GM12878 (cell line): ENCODE results near the gene SSU72.

Source experiments
- EP300 ChIP-seq, 2 experiments: fragments of 150-350 bp in 1 of 2; IDR thresholded peaks; 2 replicates each; pipeline ENCODE4 v1.6.1; 2011 to 2012; ENCODE audit warnings: low read depth in 2 of 2, low read length in 2 of 2, borderline replicate concordance in 1 of 2, improper control_type of control experiment in 1 of 2, inconsistent platforms in 1 of 2; ENCODE audit not compliant: control insufficient read depth in 1 of 2
- EZH2 ChIP-seq: IDR thresholded peaks from 2 replicates; pipeline ENCODE4 v1.6.1; 2012; ENCODE audit warnings: low read depth, mild to moderate bottlenecking, control low read depth, inconsistent platforms, low read length, borderline replicate concordance; ENCODE audit not compliant: control insufficient read depth
- KAT2A ChIP-seq: conservative IDR thresholded peaks from 2 replicates; pipeline ENCODE4 v1.6.1; 2011; ENCODE audit warnings: low read depth, low read length; ENCODE audit not compliant: control insufficient read depth
- POLR2AphosphoS5 ChIP-seq: IDR thresholded peaks from 2 replicates; pipeline ENCODE4 v1.6.1; 2011; ENCODE audit warnings: mild to moderate bottlenecking, low read length, inconsistent platforms
- TARDBP ChIP-seq: IDR thresholded peaks from 2 replicates; pipeline ENCODE4 v1.6.1; 2016; ENCODE audit warnings: borderline replicate concordance
- YY1 ChIP-seq: IDR thresholded peaks from 2 replicates; pipeline ENCODE4 v1.6.1; 2011; ENCODE audit warnings: low read depth, mild to moderate bottlenecking, low read length
- ZNF24 ChIP-seq: fragments of 450-650 bp; IDR thresholded peaks from 2 replicates; pipeline ENCODE4 v1.6.1; 2017; ENCODE audit warnings: antibody characterized with exemption, mild to moderate bottlenecking
- TF ChIP-seq, protein P1 (sequence below): IDR thresholded peaks from 2 replicates; pipeline ENCODE4 v1.6.1; 2011; ENCODE audit warnings: mild to moderate bottlenecking, low read depth, low read length, moderate library complexity; ENCODE audit not compliant: insufficient replicate concordance
- TF ChIP-seq, protein P2 (sequence below): fragments of 450-650 bp; IDR thresholded peaks from 2 replicates; pipeline ENCODE4 v1.6.1; 2017; ENCODE audit warnings: mild to moderate bottlenecking, moderate library complexity
- TF ChIP-seq, protein P3 (sequence below): fragments of 450-650 bp; IDR thresholded peaks from 2 replicates; pipeline ENCODE4 v1.6.1; 2016; ENCODE audit warnings: mild to moderate bottlenecking, moderate library complexity, borderline replicate concordance
- TF ChIP-seq, protein P4 (sequence below): IDR thresholded peaks from 2 replicates; pipeline ENCODE4 v1.6.1; 2012; ENCODE audit warnings: low read depth, low read length, improper control_type of control experiment
- TF ChIP-seq, protein P5 (sequence below): IDR thresholded peaks from 2 replicates; pipeline ENCODE4 v1.6.1; 2012; ENCODE audit warnings: low read depth, low read length, improper control_type of control experiment
- TF ChIP-seq, protein P6 (sequence below), 3 experiments: IDR thresholded peaks in 2 of 3; conservative IDR thresholded peaks in 1 of 3; 2 replicates each; pipeline ENCODE4 v1.5.1; 2011; ENCODE audit warnings: low read depth in 3 of 3, low read length in 3 of 3, mild to moderate bottlenecking in 3 of 3, control low read depth in 2 of 3, moderate library complexity in 2 of 3, inconsistent platforms in 1 of 3, mixed read lengths in 1 of 3; ENCODE audit not compliant: control insufficient read depth in 2 of 3, insufficient read depth in 1 of 3; ENCODE audit errors: extremely low read depth in 1 of 3
- TF ChIP-seq, protein P7 (sequence below): fragments of 450-650 bp; formaldehyde crosslinking; IDR thresholded peaks from 2 replicates; pipeline ENCODE4 v1.5.0; 2022; ENCODE audit warnings: mild to moderate bottlenecking, missing genetic modification characterization

DNA sequence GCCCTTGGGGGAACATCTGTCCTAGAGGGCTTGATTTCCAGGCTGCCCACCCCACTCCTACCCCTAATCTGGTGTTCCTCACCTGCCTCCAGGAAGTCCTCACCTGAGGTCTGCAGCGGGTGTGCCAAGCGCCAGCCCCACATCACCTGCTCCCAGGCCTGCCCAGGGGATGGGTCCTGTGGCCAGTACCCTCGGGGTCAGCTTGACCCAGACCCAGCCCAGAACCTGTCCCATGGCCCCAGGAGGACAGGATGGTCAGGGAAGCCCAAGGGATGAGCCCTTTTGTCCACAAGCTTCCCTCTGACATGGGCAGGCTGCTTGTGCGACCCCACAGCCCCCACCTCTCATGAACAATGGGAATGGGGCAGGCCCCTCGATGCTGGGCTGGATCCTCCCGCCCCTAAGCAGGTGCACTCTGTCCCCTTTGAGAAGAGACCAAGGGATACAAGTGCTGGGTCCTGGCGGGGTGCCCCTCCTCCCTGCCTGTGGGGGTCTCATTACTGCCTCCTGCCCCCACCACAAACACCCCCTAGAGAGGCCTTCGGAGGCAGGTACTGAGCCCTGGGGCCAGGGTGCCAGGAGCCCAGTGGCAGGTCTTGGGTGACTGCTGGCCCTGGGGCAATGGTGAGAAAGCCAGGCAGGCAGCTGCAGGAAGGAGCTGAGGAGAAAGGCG is 43.9 kb upstream of the SSU72 start:
- TF ChIP-seq, protein P1, sequence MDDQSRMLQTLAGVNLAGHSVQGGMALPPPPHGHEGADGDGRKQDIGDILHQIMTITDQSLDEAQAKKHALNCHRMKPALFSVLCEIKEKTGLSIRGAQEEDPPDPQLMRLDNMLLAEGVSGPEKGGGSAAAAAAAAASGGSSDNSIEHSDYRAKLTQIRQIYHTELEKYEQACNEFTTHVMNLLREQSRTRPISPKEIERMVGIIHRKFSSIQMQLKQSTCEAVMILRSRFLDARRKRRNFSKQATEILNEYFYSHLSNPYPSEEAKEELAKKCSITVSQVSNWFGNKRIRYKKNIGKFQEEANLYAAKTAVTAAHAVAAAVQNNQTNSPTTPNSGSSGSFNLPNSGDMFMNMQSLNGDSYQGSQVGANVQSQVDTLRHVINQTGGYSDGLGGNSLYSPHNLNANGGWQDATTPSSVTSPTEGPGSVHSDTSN: no peak
- TF ChIP-seq, protein P2, sequence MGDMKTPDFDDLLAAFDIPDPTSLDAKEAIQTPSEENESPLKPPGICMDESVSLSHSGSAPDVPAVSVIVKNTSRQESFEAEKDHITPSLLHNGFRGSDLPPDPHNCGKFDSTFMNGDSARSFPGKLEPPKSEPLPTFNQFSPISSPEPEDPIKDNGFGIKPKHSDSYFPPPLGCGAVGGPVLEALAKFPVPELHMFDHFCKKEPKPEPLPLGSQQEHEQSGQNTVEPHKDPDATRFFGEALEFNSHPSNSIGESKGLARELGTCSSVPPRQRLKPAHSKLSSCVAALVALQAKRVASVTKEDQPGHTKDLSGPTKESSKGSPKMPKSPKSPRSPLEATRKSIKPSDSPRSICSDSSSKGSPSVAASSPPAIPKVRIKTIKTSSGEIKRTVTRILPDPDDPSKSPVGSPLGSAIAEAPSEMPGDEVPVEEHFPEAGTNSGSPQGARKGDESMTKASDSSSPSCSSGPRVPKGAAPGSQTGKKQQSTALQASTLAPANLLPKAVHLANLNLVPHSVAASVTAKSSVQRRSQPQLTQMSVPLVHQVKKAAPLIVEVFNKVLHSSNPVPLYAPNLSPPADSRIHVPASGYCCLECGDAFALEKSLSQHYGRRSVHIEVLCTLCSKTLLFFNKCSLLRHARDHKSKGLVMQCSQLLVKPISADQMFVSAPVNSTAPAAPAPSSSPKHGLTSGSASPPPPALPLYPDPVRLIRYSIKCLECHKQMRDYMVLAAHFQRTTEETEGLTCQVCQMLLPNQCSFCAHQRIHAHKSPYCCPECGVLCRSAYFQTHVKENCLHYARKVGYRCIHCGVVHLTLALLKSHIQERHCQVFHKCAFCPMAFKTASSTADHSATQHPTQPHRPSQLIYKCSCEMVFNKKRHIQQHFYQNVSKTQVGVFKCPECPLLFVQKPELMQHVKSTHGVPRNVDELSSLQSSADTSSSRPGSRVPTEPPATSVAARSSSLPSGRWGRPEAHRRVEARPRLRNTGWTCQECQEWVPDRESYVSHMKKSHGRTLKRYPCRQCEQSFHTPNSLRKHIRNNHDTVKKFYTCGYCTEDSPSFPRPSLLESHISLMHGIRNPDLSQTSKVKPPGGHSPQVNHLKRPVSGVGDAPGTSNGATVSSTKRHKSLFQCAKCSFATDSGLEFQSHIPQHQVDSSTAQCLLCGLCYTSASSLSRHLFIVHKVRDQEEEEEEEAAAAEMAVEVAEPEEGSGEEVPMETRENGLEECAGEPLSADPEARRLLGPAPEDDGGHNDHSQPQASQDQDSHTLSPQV: no peak
- no peak for TF ChIP-seq EZH2
- TF ChIP-seq, protein P3, sequence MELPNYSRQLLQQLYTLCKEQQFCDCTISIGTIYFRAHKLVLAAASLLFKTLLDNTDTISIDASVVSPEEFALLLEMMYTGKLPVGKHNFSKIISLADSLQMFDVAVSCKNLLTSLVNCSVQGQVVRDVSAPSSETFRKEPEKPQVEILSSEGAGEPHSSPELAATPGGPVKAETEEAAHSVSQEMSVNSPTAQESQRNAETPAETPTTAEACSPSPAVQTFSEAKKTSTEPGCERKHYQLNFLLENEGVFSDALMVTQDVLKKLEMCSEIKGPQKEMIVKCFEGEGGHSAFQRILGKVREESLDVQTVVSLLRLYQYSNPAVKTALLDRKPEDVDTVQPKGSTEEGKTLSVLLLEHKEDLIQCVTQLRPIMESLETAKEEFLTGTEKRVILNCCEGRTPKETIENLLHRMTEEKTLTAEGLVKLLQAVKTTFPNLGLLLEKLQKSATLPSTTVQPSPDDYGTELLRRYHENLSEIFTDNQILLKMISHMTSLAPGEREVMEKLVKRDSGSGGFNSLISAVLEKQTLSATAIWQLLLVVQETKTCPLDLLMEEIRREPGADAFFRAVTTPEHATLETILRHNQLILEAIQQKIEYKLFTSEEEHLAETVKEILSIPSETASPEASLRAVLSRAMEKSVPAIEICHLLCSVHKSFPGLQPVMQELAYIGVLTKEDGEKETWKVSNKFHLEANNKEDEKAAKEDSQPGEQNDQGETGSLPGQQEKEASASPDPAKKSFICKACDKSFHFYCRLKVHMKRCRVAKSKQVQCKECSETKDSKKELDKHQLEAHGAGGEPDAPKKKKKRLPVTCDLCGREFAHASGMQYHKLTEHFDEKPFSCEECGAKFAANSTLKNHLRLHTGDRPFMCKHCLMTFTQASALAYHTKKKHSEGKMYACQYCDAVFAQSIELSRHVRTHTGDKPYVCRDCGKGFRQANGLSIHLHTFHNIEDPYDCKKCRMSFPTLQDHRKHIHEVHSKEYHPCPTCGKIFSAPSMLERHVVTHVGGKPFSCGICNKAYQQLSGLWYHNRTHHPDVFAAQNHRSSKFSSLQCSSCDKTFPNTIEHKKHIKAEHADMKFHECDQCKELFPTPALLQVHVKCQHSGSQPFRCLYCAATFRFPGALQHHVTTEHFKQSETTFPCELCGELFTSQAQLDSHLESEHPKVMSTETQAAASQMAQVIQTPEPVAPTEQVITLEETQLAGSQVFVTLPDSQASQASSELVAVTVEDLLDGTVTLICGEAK: no peak
- TF ChIP-seq, protein P4, sequence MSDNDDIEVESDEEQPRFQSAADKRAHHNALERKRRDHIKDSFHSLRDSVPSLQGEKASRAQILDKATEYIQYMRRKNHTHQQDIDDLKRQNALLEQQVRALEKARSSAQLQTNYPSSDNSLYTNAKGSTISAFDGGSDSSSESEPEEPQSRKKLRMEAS: no peak
- TF ChIP-seq ZNF24: no peak
- no peak for TF ChIP-seq YY1
- TF ChIP-seq, protein P5, sequence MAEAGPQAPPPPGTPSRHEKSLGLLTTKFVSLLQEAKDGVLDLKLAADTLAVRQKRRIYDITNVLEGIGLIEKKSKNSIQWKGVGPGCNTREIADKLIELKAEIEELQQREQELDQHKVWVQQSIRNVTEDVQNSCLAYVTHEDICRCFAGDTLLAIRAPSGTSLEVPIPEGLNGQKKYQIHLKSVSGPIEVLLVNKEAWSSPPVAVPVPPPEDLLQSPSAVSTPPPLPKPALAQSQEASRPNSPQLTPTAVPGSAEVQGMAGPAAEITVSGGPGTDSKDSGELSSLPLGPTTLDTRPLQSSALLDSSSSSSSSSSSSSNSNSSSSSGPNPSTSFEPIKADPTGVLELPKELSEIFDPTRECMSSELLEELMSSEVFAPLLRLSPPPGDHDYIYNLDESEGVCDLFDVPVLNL: no peak
- no peak for TF ChIP-seq TARDBP
- no peak for TF ChIP-seq KAT2A
- no peak for TF ChIP-seq POLR2AphosphoS5
- no peak for TF ChIP-seq EP300 (IDR thresholded peaks at IDR 0.05; ENCODE audit: borderline replicate concordance in 1 of 2, control insufficient read depth in 1 of 2, low read depth in 2 of 2, low read length in 2 of 2)
- TF ChIP-seq, protein P6, sequence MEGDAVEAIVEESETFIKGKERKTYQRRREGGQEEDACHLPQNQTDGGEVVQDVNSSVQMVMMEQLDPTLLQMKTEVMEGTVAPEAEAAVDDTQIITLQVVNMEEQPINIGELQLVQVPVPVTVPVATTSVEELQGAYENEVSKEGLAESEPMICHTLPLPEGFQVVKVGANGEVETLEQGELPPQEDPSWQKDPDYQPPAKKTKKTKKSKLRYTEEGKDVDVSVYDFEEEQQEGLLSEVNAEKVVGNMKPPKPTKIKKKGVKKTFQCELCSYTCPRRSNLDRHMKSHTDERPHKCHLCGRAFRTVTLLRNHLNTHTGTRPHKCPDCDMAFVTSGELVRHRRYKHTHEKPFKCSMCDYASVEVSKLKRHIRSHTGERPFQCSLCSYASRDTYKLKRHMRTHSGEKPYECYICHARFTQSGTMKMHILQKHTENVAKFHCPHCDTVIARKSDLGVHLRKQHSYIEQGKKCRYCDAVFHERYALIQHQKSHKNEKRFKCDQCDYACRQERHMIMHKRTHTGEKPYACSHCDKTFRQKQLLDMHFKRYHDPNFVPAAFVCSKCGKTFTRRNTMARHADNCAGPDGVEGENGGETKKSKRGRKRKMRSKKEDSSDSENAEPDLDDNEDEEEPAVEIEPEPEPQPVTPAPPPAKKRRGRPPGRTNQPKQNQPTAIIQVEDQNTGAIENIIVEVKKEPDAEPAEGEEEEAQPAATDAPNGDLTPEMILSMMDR (IDR thresholded peaks at IDR 0.05 in 2 of 3, conservative IDR thresholded peaks at IDR 0.05 in 1 of 3; ENCODE audit: control insufficient read depth in 2 of 3, extremely low read depth in 1 of 3, insufficient read depth in 1 of 3, low read depth in 3 of 3, low read length in 3 of 3): no peak
- TF ChIP-seq, protein P7, sequence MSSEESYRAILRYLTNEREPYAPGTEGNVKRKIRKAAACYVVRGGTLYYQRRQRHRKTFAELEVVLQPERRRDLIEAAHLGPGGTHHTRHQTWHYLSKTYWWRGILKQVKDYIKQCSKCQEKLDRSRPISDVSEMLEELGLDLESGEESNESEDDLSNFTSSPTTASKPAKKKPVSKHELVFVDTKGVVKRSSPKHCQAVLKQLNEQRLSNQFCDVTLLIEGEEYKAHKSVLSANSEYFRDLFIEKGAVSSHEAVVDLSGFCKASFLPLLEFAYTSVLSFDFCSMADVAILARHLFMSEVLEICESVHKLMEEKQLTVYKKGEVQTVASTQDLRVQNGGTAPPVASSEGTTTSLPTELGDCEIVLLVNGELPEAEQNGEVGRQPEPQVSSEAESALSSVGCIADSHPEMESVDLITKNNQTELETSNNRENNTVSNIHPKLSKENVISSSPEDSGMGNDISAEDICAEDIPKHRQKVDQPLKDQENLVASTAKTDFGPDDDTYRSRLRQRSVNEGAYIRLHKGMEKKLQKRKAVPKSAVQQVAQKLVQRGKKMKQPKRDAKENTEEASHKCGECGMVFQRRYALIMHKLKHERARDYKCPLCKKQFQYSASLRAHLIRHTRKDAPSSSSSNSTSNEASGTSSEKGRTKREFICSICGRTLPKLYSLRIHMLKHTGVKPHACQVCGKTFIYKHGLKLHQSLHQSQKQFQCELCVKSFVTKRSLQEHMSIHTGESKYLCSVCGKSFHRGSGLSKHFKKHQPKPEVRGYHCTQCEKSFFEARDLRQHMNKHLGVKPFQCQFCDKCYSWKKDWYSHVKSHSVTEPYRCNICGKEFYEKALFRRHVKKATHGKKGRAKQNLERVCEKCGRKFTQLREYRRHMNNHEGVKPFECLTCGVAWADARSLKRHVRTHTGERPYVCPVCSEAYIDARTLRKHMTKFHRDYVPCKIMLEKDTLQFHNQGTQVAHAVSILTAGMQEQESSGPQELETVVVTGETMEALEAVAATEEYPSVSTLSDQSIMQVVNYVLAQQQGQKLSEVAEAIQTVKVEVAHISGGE (CRISPR knock-in tag): no peak
